ENCODE measurements around the gene RAD18. TPM values are rescaled to one million over a fixed set of nuclear protein-coding genes. Genes with fewer than 3 reads are reported as not detected.
A peak's percentile ranks its signal among the peaks of the same experiment; 100 is the strongest.

RAD18 gene
- total RNA-seq, 2 donors from 2014 or later, result 2.4 to 3.6 TPM

GRCh38 chr3:8981296-8981695 lies 18.0 kb upstream of the RAD18 start:
- H3K4me3 ChIP-seq, result no peak overlapping the region
- H3K9me3 ChIP-seq, result no peaks in the 10 kb centered on the region
- no peaks in the 10 kb centered on the region for H3K36me3 ChIP-seq
- H3K4me1 ChIP-seq, result no peaks in the 10 kb centered on the region
- no peak overlapping the region for H3K27ac ChIP-seq
- peak; percentile 23 for DNase-seq (ENCODE audit: low spot score)
- TF ChIP-seq CTCF (IDR thresholded peaks at IDR 0.05), result no peak
- no peaks in the 10 kb centered on the region for H3K27me3 ChIP-seq

DNA sequence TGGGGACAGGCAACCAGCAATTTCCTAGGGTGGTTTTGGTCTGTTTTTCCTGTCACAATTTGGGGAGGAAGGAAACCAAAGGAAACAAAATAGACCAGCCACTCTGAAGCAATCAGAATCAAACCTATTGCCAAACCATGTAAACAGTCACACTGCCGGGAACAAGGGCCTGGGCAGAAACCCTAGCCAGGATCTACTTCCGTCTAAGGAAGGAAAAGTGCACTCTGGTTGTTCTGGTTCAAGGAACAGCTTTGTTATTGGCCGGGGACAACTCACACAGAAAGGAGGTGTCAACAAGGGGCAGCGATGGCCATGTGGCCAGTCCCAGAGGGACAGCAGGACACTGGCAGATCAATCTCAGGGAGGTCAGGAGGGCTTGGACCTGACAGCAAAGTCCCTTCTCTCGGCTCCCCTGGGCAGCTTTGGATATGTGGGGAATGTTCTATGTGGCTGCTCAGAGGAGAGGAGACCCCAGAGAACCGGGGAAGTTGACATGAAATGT lies 17.5 kb upstream of the RAD18 start:
- no peak overlapping the region for H3K27ac ChIP-seq
- no peak for TF ChIP-seq CTCF (IDR thresholded peaks at IDR 0.05)
- DNase-seq (ENCODE audit: low spot score), result peak; percentile 53
- no peak overlapping the region for H3K4me3 ChIP-seq
- H3K4me1 ChIP-seq, result no peaks in the 10 kb centered on the region
- H3K36me3 ChIP-seq, result no peaks in the 10 kb centered on the region
- H3K27me3 ChIP-seq, result no peaks in the 10 kb centered on the region
- no peaks in the 10 kb centered on the region for H3K9me3 ChIP-seq

GRCh38 chr3:8979262-8979661 lies 16.0 kb upstream of the RAD18 start:
- H3K36me3 ChIP-seq, result no peaks in the 10 kb centered on the region
- TF ChIP-seq CTCF (IDR thresholded peaks at IDR 0.05), result no peak
- H3K9me3 ChIP-seq, result no peaks in the 10 kb centered on the region
- H3K27me3 ChIP-seq, result no peaks in the 10 kb centered on the region
- H3K4me1 ChIP-seq, result no peaks in the 10 kb centered on the region
- no peak for DNase-seq (ENCODE audit: low spot score)
- no peak overlapping the region for H3K27ac ChIP-seq
- H3K4me3 ChIP-seq, result no peak overlapping the region

- no peak for DNase-seq (ENCODE audit: low spot score)
- no peak overlapping the region for H3K27ac ChIP-seq
- no peak for TF ChIP-seq CTCF (IDR thresholded peaks at IDR 0.05)
- H3K4me3 ChIP-seq, result no peak overlapping the region
- no peaks in the 10 kb centered on the region for H3K9me3 ChIP-seq
- no peaks in the 10 kb centered on the region for H3K27me3 ChIP-seq
- H3K36me3 ChIP-seq, result no peaks in the 10 kb centered on the region
- no peaks in the 10 kb centered on the region for H3K4me1 ChIP-seq
Observed at GRCh38 chr3:8978551-8978950, 15.3 kb upstream of the RAD18 start.

- no peaks in the 10 kb centered on the region for H3K27me3 ChIP-seq
- no peaks in the 10 kb centered on the region for H3K36me3 ChIP-seq
- DNase-seq (ENCODE audit: low spot score), result no peak
- H3K4me1 ChIP-seq, result no peaks in the 10 kb centered on the region
- H3K27ac ChIP-seq, result no peak overlapping the region
- no peak for TF ChIP-seq CTCF (IDR thresholded peaks at IDR 0.05)
- H3K9me3 ChIP-seq, result no peaks in the 10 kb centered on the region
- no peak overlapping the region for H3K4me3 ChIP-seq
Observed at GRCh38 chr3:8976540-8977182, 13.4 kb upstream of the RAD18 start.

Data from right atrium auricular region (tissue), 2 donors.